KMS-11 (cell line): Measurements from ENCODE around the gene STX18.

Experiments
- H2AFZ ChIP-seq: fragments of 200-600 bp; sonication (generic); 2 replicates; pipeline ENCODE4 v1.6.1; 2016; ENCODE audit warnings: antibody characterized with exemption, mixed run types, low read depth
- H3K27ac ChIP-seq: fragments of 200-600 bp; sonication (generic); 2 replicates; pipeline ENCODE4 v1.6.1; 2016; ENCODE audit warnings: mild to moderate bottlenecking, mixed run types
- H3K27me3 ChIP-seq: fragments of 200-600 bp; sonication (generic); 2 replicates; pipeline ENCODE4 v1.6.1; 2017; ENCODE audit warnings: mild to moderate bottlenecking, low read depth, mixed run types, moderate library complexity; ENCODE audit not compliant: insufficient read depth
- H3K36me3 ChIP-seq: fragments of 200-600 bp; sonication (generic); 2 replicates; pipeline ENCODE4 v1.6.1; 2017; ENCODE audit warnings: mild to moderate bottlenecking, mixed run types; ENCODE audit not compliant: insufficient read depth
- H3K4me1 ChIP-seq: fragments of 200-600 bp; sonication (generic); 2 replicates; pipeline ENCODE4 v1.6.1; 2016; ENCODE audit warnings: mild to moderate bottlenecking, low read depth, mixed run types; ENCODE audit not compliant: poor library complexity, severe bottlenecking
- H3K4me2 ChIP-seq: fragments of 200-600 bp; sonication (generic); 2 replicates; pipeline ENCODE4 v1.7.0; 2016; ENCODE audit warnings: mild to moderate bottlenecking, mixed run types
- H3K4me3 ChIP-seq: fragments of 200-600 bp; sonication (generic); IDR thresholded peaks from 2 replicates; pipeline ENCODE4 v1.6.1; 2017; ENCODE audit warnings: low read depth, low read length, mixed read lengths; ENCODE audit not compliant: insufficient read depth
- H3K79me2 ChIP-seq: fragments of 200-600 bp; sonication (generic); 2 replicates; pipeline ENCODE4 v1.6.1; 2016; ENCODE audit warnings: low read depth, mixed run types; ENCODE audit not compliant: insufficient read depth
- H3K9ac ChIP-seq: fragments of 200-600 bp; sonication (generic); 2 replicates; pipeline ENCODE4 v1.6.1; 2016; ENCODE audit warnings: mild to moderate bottlenecking, mixed run types
- H4K20me1 ChIP-seq: fragments of 200-600 bp; sonication (generic); 2 replicates; pipeline ENCODE4 v1.6.1; 2016; ENCODE audit warnings: mild to moderate bottlenecking, mixed run types; ENCODE audit not compliant: insufficient read depth
- TF ChIP-seq, protein P1 (sequence below): fragments of 200-600 bp; sonication (generic); conservative IDR thresholded peaks from 2 replicates; pipeline ENCODE4 v1.6.1; 2017; ENCODE audit warnings: low read depth, mild to moderate bottlenecking, antibody characterized with exemption, low read length, moderate library complexity, mixed read lengths

STX18 gene

DNA sequence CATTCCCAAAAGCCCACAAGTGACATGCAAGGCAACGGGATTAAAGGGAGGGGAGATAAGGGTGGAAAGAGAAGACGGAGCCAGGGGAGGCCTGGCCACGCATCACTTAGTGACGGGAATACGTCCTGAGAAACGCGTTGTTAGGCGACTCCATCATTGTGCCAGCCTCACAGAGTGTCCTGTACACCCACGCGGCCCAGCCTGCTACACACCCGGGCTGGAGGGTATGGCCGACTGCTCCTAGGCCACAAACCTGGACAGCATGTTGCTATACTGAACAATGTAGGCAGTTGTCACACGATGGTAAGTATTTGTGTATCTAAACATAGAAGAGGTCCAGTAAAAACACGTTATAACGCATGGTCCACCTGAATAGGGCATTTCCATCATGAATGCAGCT is 131.6 kb downstream of the STX18 start:
- Histone ChIP-seq H3K4me2 (no peak overlapping the region), H3K27ac (no peak overlapping the region), H3K4me3 (no peak overlapping the region), H3K27me3 (no peaks in the 10 kb centered on the region), H3K4me1 (no peaks in the 10 kb centered on the region), H2AFZ (no peak overlapping the region), H3K36me3 (no peaks in the 10 kb centered on the region), H4K20me1 (no peaks in the 10 kb centered on the region), H3K79me2 (no peaks in the 10 kb centered on the region), H3K9ac (no peak overlapping the region)
- TF ChIP-seq, protein P1, sequence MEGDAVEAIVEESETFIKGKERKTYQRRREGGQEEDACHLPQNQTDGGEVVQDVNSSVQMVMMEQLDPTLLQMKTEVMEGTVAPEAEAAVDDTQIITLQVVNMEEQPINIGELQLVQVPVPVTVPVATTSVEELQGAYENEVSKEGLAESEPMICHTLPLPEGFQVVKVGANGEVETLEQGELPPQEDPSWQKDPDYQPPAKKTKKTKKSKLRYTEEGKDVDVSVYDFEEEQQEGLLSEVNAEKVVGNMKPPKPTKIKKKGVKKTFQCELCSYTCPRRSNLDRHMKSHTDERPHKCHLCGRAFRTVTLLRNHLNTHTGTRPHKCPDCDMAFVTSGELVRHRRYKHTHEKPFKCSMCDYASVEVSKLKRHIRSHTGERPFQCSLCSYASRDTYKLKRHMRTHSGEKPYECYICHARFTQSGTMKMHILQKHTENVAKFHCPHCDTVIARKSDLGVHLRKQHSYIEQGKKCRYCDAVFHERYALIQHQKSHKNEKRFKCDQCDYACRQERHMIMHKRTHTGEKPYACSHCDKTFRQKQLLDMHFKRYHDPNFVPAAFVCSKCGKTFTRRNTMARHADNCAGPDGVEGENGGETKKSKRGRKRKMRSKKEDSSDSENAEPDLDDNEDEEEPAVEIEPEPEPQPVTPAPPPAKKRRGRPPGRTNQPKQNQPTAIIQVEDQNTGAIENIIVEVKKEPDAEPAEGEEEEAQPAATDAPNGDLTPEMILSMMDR, result no peak

DNA sequence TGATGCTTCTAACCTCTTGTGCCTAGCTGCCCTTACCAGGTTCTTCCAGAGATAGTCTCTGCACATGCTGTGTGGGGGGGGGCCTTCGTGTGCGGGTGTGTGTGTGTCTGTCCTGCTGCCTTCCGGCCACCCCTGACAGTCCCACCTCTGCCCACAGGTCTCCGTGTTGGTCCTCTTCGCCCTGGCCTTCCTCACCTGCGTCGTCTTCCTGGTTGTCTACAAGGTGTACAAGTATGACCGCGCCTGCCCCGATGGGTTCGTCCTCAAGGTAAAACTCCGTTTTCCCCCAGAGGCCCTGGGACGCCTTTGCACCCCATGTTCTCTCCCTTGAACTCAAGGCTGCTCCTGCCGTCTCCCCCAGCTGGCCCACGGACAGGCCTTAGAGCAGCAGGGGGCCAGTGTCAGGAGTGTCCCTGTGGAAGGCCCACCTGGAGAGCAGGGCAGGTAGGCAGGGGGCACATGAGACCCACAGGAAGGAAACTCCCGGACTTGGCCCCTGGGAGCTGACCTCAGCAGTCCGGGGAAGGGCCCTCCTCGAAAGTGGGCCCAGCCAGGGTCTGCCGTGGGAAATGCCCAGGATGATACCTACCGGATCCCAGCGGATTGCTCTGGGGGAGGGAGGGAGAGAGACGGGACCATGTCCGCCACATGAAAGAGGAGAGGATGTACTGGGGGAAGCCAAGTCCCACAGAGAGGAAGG is 132.3 kb downstream of the STX18 start:
- Histone ChIP-seq H3K4me3 (no peak overlapping the region), H3K27me3 (no peaks in the 10 kb centered on the region), H3K36me3 (no peaks in the 10 kb centered on the region), H4K20me1 (no peaks in the 10 kb centered on the region), H3K4me2 (no peak overlapping the region), H3K79me2 (no peaks in the 10 kb centered on the region), H3K4me1 (no peaks in the 10 kb centered on the region), H3K27ac (no peak overlapping the region), H3K9ac (no peak overlapping the region), H2AFZ (no peak overlapping the region)
- TF ChIP-seq, protein P1, result no peak

DNA sequence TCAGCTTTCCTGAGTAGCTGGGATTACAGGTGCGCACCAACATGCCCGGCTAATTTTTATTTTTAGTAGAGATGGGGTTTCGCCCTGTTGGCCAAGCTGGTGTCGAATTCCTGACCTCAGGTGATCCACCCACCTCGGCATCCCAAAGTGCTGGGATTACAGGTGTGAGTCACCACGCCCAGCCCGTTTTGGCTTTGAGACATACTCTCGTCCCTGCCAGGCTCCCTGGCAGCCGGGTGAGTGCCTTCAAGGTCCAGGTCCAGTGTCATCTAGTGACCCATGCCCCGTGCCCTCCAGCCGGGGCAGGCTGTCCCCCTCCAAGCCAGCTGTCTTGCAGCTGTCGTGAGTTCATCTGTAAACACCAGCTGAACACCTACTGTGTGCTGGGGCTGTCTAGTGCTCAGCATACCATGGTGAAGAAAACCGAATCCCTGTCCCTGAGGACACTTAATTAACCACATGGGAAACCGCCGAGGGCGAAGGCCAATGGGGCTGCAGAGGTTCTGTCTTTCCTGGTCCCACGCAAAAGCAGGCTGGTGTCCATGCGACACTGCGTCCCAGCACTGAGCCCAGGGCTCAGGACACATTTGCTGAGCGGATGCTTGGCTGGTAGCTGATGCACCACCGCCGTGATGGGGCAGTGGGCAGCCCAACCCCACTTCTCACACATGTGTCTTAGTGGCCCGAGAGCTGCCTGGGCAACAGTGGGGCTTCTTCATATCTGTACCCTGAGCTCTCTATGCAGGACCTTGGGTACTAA is 133.1 kb downstream of the STX18 start:
- Histone ChIP-seq H3K36me3 (no peaks in the 10 kb centered on the region), H4K20me1 (no peaks in the 10 kb centered on the region), H3K4me2 (no peak overlapping the region), H3K27ac (no peak overlapping the region), H3K4me3 (no peak overlapping the region), H2AFZ (no peak overlapping the region), H3K9ac (no peak overlapping the region), H3K4me1 (no peaks in the 10 kb centered on the region), H3K79me2 (no peaks in the 10 kb centered on the region), H3K27me3 (no peaks in the 10 kb centered on the region)
- TF ChIP-seq, protein P1, result no peak

DNA sequence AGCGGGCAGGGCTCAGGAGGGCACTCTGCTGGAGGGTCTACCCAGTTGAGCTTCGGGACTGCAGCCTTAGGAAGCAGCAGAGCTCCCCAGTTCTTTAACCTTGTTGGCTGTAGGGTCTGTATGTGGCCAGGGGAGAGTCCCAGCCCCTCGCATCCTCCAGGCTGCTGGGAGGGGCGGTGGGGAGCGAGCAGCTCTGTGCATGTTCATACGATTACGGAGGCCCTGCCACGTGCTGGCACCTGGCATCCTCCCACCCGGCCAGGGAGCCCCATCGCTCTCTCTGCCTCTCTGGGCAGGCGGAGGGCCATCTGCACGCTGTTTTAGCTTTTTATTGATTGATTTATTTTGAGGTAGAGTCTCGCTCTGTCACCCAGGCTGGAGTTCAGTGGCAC is 133.7 kb downstream of the STX18 start:
- Histone ChIP-seq H3K4me3 (no peak overlapping the region), H3K4me1 (no peaks in the 10 kb centered on the region), H3K36me3 (no peaks in the 10 kb centered on the region), H4K20me1 (no peaks in the 10 kb centered on the region), H3K79me2 (no peaks in the 10 kb centered on the region), H2AFZ (no peak overlapping the region), H3K4me2 (no peak overlapping the region), H3K27me3 (no peaks in the 10 kb centered on the region), H3K9ac (no peak overlapping the region), H3K27ac (no peak overlapping the region)
- TF ChIP-seq, protein P1, result no peak
